ENCODE results near the gene ZNF107.
"Not testable (repeated sequence)": the region's sequence is repeated elsewhere in the genome, so short reads cannot be mapped to it uniquely, and the experiment has no call there.

DNA sequence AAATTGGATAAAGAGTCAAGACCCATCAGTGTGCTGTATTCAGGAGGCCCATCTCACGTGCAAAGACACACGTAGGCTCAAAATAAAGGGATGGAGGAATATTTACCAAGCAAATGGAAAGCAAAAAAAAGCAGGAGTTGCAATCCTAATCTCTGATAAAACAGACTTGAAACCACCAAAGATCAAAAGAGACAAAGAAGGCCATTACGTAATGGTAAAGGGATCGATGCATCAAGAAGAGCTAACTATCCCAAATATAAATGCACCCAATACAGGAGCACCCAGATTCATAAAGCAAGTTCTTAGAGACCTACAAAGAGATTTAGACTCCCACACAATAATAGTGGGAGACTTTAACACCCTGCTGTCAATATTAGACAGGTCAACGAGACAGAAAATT is 3.8 kb upstream of the ZNF107 start:
- not testable (repeated sequence) for TF ChIP-seq KLF16 (CRISPR knock-in tag; IDR thresholded peaks at IDR 0.05); PHF21A (CRISPR knock-in tag; IDR thresholded peaks at IDR 0.05); CBX5 (CRISPR knock-in tag; IDR thresholded peaks at IDR 0.05; ENCODE audit: borderline replicate concordance); DNMT1 (CRISPR knock-in tag; IDR thresholded peaks at IDR 0.05); ZBTB20 (CRISPR knock-in tag; IDR thresholded peaks at IDR 0.05; ENCODE audit: borderline replicate concordance, low read depth); ZNF670 (CRISPR knock-in tag; IDR thresholded peaks at IDR 0.05; ENCODE audit: borderline replicate concordance); POLR2AphosphoS2 (IDR thresholded peaks at IDR 0.05; ENCODE audit: low read depth, low read length); RNF2 (conservative IDR thresholded peaks at IDR 0.05; ENCODE audit: low read depth)
- TF ChIP-seq, protein P1, sequence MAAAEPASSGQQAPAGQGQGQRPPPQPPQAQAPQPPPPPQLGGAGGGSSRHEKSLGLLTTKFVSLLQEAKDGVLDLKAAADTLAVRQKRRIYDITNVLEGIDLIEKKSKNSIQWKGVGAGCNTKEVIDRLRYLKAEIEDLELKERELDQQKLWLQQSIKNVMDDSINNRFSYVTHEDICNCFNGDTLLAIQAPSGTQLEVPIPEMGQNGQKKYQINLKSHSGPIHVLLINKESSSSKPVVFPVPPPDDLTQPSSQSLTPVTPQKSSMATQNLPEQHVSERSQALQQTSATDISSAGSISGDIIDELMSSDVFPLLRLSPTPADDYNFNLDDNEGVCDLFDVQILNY (CRISPR knock-in tag; conservative IDR thresholded peaks at IDR 0.05) = not testable (repeated sequence)
- TF ChIP-seq, protein P2, sequence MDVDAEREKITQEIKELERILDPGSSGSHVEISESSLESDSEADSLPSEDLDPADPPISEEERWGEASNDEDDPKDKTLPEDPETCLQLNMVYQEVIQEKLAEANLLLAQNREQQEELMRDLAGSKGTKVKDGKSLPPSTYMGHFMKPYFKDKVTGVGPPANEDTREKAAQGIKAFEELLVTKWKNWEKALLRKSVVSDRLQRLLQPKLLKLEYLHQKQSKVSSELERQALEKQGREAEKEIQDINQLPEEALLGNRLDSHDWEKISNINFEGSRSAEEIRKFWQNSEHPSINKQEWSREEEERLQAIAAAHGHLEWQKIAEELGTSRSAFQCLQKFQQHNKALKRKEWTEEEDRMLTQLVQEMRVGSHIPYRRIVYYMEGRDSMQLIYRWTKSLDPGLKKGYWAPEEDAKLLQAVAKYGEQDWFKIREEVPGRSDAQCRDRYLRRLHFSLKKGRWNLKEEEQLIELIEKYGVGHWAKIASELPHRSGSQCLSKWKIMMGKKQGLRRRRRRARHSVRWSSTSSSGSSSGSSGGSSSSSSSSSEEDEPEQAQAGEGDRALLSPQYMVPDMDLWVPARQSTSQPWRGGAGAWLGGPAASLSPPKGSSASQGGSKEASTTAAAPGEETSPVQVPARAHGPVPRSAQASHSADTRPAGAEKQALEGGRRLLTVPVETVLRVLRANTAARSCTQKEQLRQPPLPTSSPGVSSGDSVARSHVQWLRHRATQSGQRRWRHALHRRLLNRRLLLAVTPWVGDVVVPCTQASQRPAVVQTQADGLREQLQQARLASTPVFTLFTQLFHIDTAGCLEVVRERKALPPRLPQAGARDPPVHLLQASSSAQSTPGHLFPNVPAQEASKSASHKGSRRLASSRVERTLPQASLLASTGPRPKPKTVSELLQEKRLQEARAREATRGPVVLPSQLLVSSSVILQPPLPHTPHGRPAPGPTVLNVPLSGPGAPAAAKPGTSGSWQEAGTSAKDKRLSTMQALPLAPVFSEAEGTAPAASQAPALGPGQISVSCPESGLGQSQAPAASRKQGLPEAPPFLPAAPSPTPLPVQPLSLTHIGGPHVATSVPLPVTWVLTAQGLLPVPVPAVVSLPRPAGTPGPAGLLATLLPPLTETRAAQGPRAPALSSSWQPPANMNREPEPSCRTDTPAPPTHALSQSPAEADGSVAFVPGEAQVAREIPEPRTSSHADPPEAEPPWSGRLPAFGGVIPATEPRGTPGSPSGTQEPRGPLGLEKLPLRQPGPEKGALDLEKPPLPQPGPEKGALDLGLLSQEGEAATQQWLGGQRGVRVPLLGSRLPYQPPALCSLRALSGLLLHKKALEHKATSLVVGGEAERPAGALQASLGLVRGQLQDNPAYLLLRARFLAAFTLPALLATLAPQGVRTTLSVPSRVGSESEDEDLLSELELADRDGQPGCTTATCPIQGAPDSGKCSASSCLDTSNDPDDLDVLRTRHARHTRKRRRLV (CRISPR knock-in tag; IDR thresholded peaks at IDR 0.05) = not testable (repeated sequence)
- TF ChIP-seq, protein P3, sequence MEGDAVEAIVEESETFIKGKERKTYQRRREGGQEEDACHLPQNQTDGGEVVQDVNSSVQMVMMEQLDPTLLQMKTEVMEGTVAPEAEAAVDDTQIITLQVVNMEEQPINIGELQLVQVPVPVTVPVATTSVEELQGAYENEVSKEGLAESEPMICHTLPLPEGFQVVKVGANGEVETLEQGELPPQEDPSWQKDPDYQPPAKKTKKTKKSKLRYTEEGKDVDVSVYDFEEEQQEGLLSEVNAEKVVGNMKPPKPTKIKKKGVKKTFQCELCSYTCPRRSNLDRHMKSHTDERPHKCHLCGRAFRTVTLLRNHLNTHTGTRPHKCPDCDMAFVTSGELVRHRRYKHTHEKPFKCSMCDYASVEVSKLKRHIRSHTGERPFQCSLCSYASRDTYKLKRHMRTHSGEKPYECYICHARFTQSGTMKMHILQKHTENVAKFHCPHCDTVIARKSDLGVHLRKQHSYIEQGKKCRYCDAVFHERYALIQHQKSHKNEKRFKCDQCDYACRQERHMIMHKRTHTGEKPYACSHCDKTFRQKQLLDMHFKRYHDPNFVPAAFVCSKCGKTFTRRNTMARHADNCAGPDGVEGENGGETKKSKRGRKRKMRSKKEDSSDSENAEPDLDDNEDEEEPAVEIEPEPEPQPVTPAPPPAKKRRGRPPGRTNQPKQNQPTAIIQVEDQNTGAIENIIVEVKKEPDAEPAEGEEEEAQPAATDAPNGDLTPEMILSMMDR (CRISPR knock-in tag; IDR thresholded peaks at IDR 0.05) = not testable (repeated sequence)
